H7 (cell line): Measurements from ENCODE around the gene FRY. TPM values are rescaled to one million over a fixed set of nuclear protein-coding genes. Genes with fewer than 3 reads are reported as not detected.

Experiments
- DNase-seq: peaks from one replicate; pipeline ENCODE4 v3.0.0; 2012
- H3K27me3 ChIP-seq: 2 replicates; pipeline ENCODE4 v1.6.0; 2011; ENCODE audit warnings: mild to moderate bottlenecking, low read length; ENCODE audit not compliant: control insufficient read depth, insufficient read depth
- H3K36me3 ChIP-seq: replicated peaks from 2 replicates; pipeline ENCODE4 v1.5.1; 2011; ENCODE audit warnings: low read length; ENCODE audit not compliant: control insufficient read depth, insufficient read depth
- H3K4me3 ChIP-seq: 2 replicates; pipeline ENCODE4 v1.5.1; 2011; ENCODE audit warnings: low read depth, mild to moderate bottlenecking, control low read depth, low read length, moderate library complexity; ENCODE audit not compliant: insufficient read depth
- total RNA-seq: library from RNA; depleted of rRNA; stranded (reverse); fragments of >200 nt; shearing (Covaris generic); gene quantifications from 2 replicates; pipeline ENCODE4 v1.2.3, GENCODE V29; 2014

The FRY gene
- total RNA-seq, 1 experiment from 2014 or later, result 0.35 TPM

- Histone ChIP-seq H3K4me3 (no peak overlapping the region), H3K27me3 (no peaks in the 10 kb centered on the region), H3K36me3 (no peaks in the 10 kb centered on the region)
- no peak for DNase-seq
Measured at GRCh38 chr13:32105653-32106313, 74.2 kb downstream of the FRY start.

- Histone ChIP-seq H3K36me3 (no peaks in the 10 kb centered on the region), H3K4me3 (no peak overlapping the region), H3K27me3 (no peaks in the 10 kb centered on the region)
- no peak for DNase-seq
Measured at GRCh38 chr13:32107474-32107873, 75.9 kb downstream of the FRY start.

- no peaks in the 10 kb centered on the region for H3K27me3 ChIP-seq
- H3K36me3 ChIP-seq, result no peaks in the 10 kb centered on the region
- no peak overlapping the region for H3K4me3 ChIP-seq
- no peak for DNase-seq
Measured at GRCh38 chr13:32107973-32108372, 76.4 kb downstream of the FRY start.

- Histone ChIP-seq H3K36me3 (no peaks in the 10 kb centered on the region), H3K27me3 (no peaks in the 10 kb centered on the region), H3K4me3 (no peak overlapping the region)
- DNase-seq, result no peak
Measured at GRCh38 chr13:32113532-32113931, 82.0 kb downstream of the FRY start.

- Histone ChIP-seq H3K36me3 (no peaks in the 10 kb centered on the region), H3K27me3 (no peaks in the 10 kb centered on the region), H3K4me3 (no peak overlapping the region)
- DNase-seq, result no peak
Measured at GRCh38 chr13:32114284-32114950, 82.8 kb downstream of the FRY start.

- DNase-seq, result no peak
- Histone ChIP-seq H3K4me3 (no peak overlapping the region), H3K36me3 (no peaks in the 10 kb centered on the region), H3K27me3 (no peaks in the 10 kb centered on the region)
Measured at GRCh38 chr13:32115066-32115465, 83.5 kb downstream of the FRY start.

GRCh38 chr13:32116210-32116609 is 84.6 kb downstream of the FRY start:
- no peak for DNase-seq
- Histone ChIP-seq H3K36me3 (no peaks in the 10 kb centered on the region), H3K4me3 (no peak overlapping the region), H3K27me3 (no peaks in the 10 kb centered on the region)

GRCh38 chr13:32117001-32117400 is 85.4 kb downstream of the FRY start:
- Histone ChIP-seq H3K27me3 (no peaks in the 10 kb centered on the region), H3K36me3 (no peaks in the 10 kb centered on the region), H3K4me3 (no peak overlapping the region)
- DNase-seq, result no peak

GRCh38 chr13:32117701-32118100 is 86.1 kb downstream of the FRY start:
- Histone ChIP-seq H3K27me3 (no peaks in the 10 kb centered on the region), H3K4me3 (no peak overlapping the region), H3K36me3 (no peaks in the 10 kb centered on the region)
- DNase-seq, result no peak

GRCh38 chr13:32121316-32121715 is 89.7 kb downstream of the FRY start:
- Histone ChIP-seq H3K4me3 (no peak overlapping the region), H3K36me3 (no peaks in the 10 kb centered on the region), H3K27me3 (no peaks in the 10 kb centered on the region)
- DNase-seq, result no peak

- H3K36me3 ChIP-seq, result no peaks in the 10 kb centered on the region
- H3K27me3 ChIP-seq, result no peaks in the 10 kb centered on the region
- no peak overlapping the region for H3K4me3 ChIP-seq
- DNase-seq, result no peak
Measured at GRCh38 chr13:32124743-32125142, 93.2 kb downstream of the FRY start.

GRCh38 chr13:32125221-32125689 is 93.7 kb downstream of the FRY start:
- DNase-seq, result no peak
- no peaks in the 10 kb centered on the region for H3K27me3 ChIP-seq
- H3K4me3 ChIP-seq, result no peak overlapping the region
- no peaks in the 10 kb centered on the region for H3K36me3 ChIP-seq

GRCh38 chr13:32125751-32126150 is 94.2 kb downstream of the FRY start:
- DNase-seq, result no peak
- H3K36me3 ChIP-seq, result no peaks in the 10 kb centered on the region
- no peaks in the 10 kb centered on the region for H3K27me3 ChIP-seq
- H3K4me3 ChIP-seq, result no peak overlapping the region

GRCh38 chr13:32126278-32126677 is 94.7 kb downstream of the FRY start:
- Histone ChIP-seq H3K4me3 (no peak overlapping the region), H3K27me3 (no peaks in the 10 kb centered on the region), H3K36me3 (no peaks in the 10 kb centered on the region)
- no peak for DNase-seq

- Histone ChIP-seq H3K27me3 (no peaks in the 10 kb centered on the region), H3K36me3 (no peaks in the 10 kb centered on the region), H3K4me3 (no peak overlapping the region)
- no peak for DNase-seq
Measured at GRCh38 chr13:32126756-32127155, 95.2 kb downstream of the FRY start.
